HG03457 (cell line): ENCODE data around the gene TJP1.
"Not testable (repeated sequence)": the region's sequence is repeated elsewhere in the genome, so short reads cannot be mapped to it uniquely, and the experiment has no call there.

ENCODE experiments used
- ATAC-seq: cut with Tn5 transposase; IDR thresholded peaks from one replicate; pipeline ENCODE4 v1.9.1; 2021; ENCODE audit warnings: moderate number of reproducible peaks; ENCODE audit not compliant: unreplicated experiment

TJP1 gene

GRCh38 chr15:29756358-29757267 lies 65.7 kb downstream of the TJP1 start:
- ATAC-seq: no peak

DNA sequence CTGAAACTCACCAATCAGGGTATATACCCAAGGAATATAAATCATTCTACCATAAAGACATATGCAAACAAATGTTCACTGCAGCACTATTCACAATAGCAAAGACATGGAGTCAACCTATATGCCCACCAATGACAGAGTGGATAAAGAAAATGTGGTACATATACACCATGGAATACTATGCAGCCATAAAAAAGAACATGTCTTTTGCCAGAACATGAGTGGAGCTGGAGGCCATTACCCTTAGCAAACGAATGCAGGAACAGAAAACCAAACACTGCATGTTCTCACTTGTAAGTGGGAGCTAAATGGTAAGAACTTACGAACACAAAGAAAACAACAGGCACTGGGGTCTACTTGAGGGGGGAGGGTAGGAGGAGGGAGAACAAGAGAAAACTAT lies 68.3 kb downstream of the TJP1 start:
- ATAC-seq: not testable (repeated sequence)

- no peak for ATAC-seq
Measured at GRCh38 chr15:29753506-29753905, 68.8 kb downstream of the TJP1 start.

GRCh38 chr15:29750754-29751153 lies 71.5 kb downstream of the TJP1 start:
- no peak for ATAC-seq

DNA sequence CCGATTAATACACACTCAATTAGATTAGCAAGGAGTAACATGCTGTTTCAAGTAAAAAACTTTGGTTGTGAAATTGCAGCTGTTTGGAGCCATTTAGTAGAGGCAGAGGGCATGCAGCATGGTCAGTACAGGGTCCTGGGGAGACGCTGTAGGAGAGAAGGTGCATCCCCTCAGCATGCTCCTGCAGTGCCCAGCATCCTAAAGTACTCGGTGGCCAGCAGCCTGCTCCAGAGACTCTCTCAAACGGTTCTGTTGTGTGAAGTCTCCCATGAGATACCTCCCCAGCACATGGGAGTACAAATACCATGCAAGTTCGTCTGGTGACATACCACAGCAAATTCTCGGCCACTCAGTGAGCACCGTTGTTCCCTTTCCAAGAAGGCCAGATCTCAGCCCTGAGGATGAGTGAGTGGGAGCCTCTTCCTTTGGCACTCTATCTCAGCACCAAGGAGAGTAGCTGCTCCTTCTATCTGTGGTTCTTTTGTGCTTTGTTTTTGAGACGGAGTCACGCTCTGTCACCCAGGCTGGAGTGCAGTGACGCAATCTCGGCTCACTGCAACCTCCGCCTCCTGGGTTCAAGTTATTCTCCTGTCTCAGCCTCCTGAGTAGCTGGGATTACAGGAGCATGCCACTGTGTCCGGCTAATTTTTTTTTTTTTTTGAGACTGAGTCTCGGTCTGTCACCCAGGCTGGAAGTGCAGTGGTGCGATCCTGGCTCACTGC lies 72.7 kb downstream of the TJP1 start:
- ATAC-seq: no peak

DNA sequence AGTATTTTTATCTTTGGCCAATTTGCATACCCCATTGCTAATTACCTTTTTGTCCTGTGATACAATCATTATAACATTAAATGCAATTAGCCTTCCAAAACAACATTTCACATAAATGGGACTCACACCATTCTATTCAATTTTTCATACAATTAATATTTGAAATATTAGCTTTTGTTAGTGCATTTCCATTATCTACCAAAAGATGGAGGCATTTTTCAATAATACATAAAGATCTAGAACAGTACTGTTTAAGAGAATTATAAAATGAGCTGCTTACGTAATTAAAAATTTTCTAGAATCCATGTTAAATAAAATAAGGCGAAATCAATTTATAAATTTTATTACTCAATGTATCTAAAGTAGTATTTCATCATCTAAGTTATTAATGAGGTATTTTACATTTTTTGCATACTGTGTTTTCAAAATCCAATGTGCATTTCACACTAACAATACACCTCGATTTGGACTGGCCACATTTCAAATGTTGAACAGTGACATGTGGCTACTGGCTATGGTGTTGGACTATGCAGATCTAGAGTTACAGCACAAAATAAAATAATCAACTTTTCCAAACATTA lies 74.3 kb downstream of the TJP1 start:
- ATAC-seq: no peak

GRCh38 chr15:29743475-29743874 lies 78.8 kb downstream of the TJP1 start:
- ATAC-seq: no peak

GRCh38 chr15:29740692-29741311 lies 81.5 kb downstream of the TJP1 start:
- ATAC-seq: no peak

DNA sequence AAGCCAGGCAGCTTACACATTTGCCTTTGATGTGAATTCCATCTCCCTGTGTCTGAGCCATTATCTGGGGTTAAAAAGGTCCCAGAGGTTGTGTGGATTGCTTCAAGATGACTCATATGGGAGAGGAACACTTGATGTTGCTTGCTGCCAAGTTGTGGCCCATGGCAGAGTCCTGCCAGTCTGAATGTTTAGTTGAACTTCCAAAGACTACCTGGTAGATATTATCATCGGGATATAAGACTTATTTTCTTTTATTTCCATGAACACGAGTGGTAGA lies 85.6 kb downstream of the TJP1 start:
- ATAC-seq: no peak

DNA sequence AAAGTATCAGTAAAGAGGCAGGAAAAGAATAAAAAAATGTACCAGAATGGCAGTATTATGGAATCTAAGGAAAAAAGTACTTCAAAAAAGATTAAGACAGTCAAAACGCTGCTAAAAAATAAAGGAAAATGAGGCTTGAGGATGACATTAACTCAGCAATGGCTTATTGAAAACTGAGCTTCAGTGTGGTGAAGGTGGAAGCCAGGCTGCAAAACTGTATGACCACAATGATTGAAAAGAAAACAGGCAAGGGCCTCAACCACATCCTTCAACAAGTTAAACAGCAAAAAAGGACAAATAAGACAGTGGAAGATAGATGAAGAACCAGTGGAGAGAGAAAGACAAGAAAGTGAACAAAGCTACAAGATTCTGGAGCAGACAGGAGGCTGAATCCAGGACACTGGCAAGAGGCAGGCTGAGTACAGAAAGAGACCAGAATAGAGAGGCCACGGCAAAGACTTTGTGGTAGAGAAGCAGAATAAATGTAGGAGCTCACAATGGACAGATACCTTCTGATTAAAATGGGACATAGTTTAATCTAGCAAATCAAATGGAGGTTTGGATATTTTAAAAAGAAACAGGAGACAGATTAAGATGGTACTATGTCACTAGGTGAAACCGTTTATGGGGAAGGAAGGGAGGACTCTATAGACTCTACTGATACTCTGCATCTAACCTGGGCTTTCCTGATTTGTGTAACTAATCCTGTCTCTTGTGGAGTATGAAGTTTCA lies 86.1 kb downstream of the TJP1 start:
- ATAC-seq: no peak

- ATAC-seq: no peak
Measured at GRCh38 chr15:29734917-29735572, 87.2 kb downstream of the TJP1 start.

DNA sequence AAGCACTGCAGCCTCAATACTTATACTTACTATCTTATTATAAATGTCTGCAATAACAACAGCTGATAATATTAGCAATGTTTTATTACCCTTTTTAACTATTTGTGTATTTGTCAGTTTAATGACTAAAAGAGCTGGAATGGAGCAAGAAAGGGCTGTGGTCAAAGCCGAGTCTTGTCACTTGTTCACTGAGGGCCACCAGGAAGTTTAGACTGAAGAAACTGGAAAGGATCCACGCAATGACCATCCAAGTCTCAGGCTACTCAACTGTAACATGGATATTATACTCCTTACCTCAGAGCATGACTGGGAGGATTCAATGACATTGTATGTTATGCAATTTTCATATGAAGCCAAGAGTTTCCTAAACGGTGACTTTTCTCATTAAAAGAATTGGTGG lies 90.4 kb downstream of the TJP1 start:
- no peak for ATAC-seq

- ATAC-seq: not testable (repeated sequence)
Measured at GRCh38 chr15:29730471-29730870, 91.8 kb downstream of the TJP1 start.

DNA sequence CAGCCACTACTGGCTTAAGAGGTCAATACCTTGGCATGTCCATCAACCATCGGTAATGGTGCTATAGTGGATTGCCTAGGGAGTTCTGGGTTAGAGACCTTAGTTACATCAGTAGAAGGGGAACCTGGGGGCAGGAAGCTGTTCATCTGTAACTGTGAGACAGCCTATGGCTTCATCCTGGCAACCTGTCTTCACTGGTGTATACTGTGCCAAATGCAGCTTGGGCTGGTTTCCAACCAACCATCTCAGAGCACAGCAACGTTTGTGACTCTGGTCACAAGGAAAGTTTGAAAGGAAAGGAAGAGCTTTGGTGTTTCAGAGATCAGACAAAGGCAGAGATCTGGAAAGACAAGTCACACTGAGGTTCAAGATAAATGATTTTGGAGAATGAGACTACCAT lies 93.8 kb downstream of the TJP1 start:
- no peak for ATAC-seq

- ATAC-seq: no peak
Measured at GRCh38 chr15:29727871-29728270, 94.4 kb downstream of the TJP1 start.

DNA sequence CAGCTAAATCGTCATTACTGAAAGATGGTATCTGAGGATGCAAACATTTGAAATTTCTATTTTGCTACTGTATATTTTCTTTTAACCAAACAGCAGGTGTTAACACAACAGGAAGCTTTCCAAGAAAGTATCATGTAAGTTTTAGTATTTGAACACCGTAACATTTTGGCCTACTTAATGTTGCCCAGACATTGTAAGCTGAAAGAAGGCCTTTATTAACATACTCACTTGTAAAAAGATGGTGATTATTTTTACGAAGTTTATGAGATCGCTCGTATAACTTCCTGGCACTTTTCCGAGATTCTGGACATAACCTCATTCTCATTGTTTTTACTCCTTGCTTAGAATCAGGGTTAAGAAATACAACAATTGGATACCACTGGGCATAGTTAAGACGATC lies 95.7 kb downstream of the TJP1 start:
- no peak for ATAC-seq

DNA sequence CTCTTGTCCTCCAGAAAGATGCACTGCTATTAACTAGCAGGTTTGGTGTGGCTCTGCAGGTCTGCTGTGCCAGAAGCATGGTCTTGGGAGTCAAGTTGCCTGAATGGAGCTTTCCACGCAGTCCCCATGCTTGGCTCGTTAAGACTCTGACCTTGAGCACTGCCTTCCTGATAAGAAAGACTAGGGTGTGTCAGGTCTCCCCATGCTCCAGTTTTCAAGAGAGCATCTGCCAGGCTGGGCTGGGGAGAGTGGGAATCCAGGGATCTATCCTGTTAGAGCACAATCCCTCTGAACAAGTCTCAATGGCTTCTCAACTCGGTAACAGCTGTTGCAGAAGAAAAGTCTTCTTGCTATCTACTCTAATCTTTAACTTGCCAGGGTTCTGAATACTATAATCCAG lies 98.2 kb downstream of the TJP1 start:
- no peak for ATAC-seq

DNA sequence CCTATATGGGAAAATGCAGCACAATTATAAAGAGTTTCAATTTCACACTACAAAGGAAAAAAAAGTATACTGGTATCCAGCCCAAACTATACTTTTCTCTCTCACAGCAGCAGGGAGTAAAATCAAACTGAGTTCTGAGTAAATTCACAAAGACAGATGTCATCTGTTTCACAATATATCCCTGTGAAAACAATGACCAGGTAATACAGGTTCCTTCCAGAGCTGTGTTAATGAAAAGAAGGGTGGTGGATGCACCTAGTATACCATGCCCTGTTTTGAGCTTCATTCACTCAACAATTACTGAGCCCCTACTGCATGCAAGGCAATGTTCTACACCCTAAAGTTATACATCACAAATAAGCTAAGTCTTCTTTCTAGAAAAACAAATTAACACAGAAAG lies 108.5 kb downstream of the TJP1 start:
- no peak for ATAC-seq

- no peak for ATAC-seq
Measured at GRCh38 chr15:29712149-29712885, 110.0 kb downstream of the TJP1 start.

GRCh38 chr15:29711531-29711930 lies 110.7 kb downstream of the TJP1 start:
- ATAC-seq: no peak
